Measurements from ENCODE around the gene BCAS3.

DNA sequence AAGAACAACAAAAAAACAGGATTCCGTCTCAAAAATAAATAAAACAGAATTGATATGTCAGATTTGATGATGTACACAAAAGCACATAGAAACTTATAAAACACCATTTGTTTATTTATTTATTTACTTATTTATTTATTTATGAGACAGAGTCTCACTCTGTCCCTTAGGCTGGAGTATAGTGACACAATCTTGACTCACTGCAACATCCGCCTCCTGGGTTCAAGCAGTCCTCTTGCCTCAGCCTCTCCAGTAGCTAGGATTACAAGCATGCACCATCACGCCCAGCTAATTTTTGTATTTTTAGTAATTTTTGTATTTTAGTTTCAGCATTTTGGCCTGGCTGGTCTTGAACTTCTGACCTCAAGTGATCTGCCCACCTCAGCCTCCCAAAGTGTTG lies 21.4 kb downstream of the BCAS3 start:
- no peak for TF ChIP-seq ISL1 (CRISPR knock-in tag; IDR thresholded peaks at IDR 0.05)
- TF ChIP-seq, protein P1, sequence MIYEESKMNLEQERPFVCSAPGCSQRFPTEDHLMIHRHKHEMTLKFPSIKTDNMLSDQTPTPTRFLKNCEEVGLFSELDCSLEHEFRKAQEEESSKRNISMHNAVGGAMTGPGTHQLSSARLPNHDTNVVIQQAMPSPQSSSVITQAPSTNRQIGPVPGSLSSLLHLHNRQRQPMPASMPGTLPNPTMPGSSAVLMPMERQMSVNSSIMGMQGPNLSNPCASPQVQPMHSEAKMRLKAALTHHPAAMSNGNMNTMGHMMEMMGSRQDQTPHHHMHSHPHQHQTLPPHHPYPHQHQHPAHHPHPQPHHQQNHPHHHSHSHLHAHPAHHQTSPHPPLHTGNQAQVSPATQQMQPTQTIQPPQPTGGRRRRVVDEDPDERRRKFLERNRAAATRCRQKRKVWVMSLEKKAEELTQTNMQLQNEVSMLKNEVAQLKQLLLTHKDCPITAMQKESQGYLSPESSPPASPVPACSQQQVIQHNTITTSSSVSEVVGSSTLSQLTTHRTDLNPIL (CRISPR knock-in tag; IDR thresholded peaks at IDR 0.05; ENCODE audit: low read depth), result no peak
- no peak for TF ChIP-seq ZFP30 (CRISPR knock-in tag; IDR thresholded peaks at IDR 0.05)
- TF ChIP-seq ZC3H10 (CRISPR knock-in tag; IDR thresholded peaks at IDR 0.05), result no peak
- no peak for TF ChIP-seq ZNF565 (CRISPR knock-in tag; conservative IDR thresholded peaks at IDR 0.05; ENCODE audit: low read depth)
- no peak for TF ChIP-seq TSHZ2 (CRISPR knock-in tag; IDR thresholded peaks at IDR 0.05)
